ENCODE measurements around the gene ATP6V1B1. TPM values are rescaled to one million over a fixed set of nuclear protein-coding genes. Genes with fewer than 3 reads are reported as not detected.

ATP6V1B1 gene
- total and polyA plus RNA-seq, 9 of the 15 experiments (the other 6 are each of a cell fraction or from before 2014, with no cell fraction given) = not detected

DNA sequence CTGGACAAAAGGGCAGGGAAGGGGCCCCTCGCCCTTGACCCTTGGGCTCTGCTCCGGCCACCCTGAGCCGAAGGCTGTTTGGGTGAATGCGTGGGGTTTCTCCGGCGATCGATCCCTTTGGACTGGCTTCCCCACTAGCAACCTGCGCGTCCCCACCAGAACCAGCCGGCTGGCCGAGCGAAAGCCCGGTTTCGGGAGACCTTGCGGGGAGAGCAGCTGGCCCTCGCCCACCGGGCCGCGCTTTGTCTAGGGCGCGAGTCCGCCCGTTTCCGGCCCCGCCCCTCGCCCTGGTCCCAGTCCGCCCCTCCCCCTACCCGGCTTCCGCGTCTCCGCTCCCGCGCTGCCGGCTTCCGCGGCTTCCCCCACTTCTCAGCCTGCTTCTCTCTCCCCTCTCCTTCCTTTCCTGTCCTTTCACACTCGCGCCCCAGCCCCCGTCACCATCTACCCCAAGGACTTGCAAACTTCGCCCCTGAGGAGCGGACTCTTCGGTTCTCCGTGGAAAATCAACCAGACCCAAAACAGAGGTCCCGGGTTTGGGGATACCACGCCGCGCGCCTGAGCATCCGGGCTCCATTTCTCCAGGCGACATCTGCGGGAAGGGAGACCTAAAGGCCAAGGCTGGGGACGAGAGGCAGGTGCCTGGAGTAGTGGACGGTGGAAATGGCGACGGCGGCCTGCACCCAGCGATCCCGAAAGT, 48.0 kb upstream of the ATP6V1B1 start:
- no peak for ATAC-seq
- H3K4me3 ChIP-seq = no peak overlapping the region
- H3K9me1 ChIP-seq (ENCODE audit: control insufficient read depth, insufficient read depth, low read length) = no peaks in the 10 kb centered on the region
- TF ChIP-seq ZBTB17 (CRISPR knock-in tag; IDR thresholded peaks at IDR 0.05) (no peak), TEAD1 (CRISPR knock-in tag; IDR thresholded peaks at IDR 0.05) (no peak), POLR2H (tag; IDR thresholded peaks at IDR 0.05; ENCODE audit: low read depth) (no peak), SP2 (IDR thresholded peaks at IDR 0.05; ENCODE audit: extremely low read depth, low read depth, low read length, poor library complexity, severe bottlenecking) (no peak)
- TF ChIP-seq, protein P1, sequence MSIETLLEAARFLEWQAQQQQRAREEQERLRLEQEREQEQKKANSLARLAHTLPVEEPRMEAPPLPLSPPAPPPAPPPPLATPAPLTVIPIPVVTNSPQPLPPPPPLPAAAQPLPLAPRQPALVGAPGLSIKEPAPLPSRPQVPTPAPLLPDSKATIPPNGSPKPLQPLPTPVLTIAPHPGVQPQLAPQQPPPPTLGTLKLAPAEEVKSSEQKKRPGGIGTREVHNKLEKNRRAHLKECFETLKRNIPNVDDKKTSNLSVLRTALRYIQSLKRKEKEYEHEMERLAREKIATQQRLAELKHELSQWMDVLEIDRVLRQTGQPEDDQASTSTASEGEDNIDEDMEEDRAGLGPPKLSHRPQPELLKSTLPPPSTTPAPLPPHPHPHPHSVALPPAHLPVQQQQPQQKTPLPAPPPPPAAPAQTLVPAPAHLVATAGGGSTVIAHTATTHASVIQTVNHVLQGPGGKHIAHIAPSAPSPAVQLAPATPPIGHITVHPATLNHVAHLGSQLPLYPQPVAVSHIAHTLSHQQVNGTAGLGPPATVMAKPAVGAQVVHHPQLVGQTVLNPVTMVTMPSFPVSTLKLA (conservative IDR thresholded peaks at IDR 0.05) = no peak
- TF ChIP-seq, protein P2, sequence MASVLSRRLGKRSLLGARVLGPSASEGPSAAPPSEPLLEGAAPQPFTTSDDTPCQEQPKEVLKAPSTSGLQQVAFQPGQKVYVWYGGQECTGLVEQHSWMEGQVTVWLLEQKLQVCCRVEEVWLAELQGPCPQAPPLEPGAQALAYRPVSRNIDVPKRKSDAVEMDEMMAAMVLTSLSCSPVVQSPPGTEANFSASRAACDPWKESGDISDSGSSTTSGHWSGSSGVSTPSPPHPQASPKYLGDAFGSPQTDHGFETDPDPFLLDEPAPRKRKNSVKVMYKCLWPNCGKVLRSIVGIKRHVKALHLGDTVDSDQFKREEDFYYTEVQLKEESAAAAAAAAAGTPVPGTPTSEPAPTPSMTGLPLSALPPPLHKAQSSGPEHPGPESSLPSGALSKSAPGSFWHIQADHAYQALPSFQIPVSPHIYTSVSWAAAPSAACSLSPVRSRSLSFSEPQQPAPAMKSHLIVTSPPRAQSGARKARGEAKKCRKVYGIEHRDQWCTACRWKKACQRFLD (CRISPR knock-in tag; IDR thresholded peaks at IDR 0.05) = no peak
- TF ChIP-seq, protein P3, sequence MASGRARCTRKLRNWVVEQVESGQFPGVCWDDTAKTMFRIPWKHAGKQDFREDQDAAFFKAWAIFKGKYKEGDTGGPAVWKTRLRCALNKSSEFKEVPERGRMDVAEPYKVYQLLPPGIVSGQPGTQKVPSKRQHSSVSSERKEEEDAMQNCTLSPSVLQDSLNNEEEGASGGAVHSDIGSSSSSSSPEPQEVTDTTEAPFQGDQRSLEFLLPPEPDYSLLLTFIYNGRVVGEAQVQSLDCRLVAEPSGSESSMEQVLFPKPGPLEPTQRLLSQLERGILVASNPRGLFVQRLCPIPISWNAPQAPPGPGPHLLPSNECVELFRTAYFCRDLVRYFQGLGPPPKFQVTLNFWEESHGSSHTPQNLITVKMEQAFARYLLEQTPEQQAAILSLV (tag; IDR thresholded peaks at IDR 0.05) = no peak
- TF ChIP-seq, protein P4, sequence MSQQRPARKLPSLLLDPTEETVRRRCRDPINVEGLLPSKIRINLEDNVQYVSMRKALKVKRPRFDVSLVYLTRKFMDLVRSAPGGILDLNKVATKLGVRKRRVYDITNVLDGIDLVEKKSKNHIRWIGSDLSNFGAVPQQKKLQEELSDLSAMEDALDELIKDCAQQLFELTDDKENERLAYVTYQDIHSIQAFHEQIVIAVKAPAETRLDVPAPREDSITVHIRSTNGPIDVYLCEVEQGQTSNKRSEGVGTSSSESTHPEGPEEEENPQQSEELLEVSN (IDR thresholded peaks at IDR 0.05; ENCODE audit: borderline replicate concordance in 1 of 2, extremely low read depth in 1 of 2, insufficient read depth in 1 of 2, insufficient read length in 1 of 2, low read depth in 1 of 2, low read length in 1 of 2, poor library complexity in 1 of 2, severe bottlenecking in 1 of 2) = peak in 1 of 2 experiments; percentile 35
- peak in 2 of 4 experiments; percentile 42 for DNase-seq (ENCODE audit: extremely low read depth in 1 of 4, low spot score in 3 of 4)
- no peak overlapping the region for H3K9ac ChIP-seq (ENCODE audit: insufficient read depth in 1 of 2, low read depth in 2 of 2, low read length in 2 of 2)
- intact Hi-C loops (cut with micrococcal nuclease) = no loop called here
- no peak overlapping the region for H3K4me2 ChIP-seq (ENCODE audit: insufficient read depth, low read length)
- CTCF ChIA-PET (ENCODE audit: low intra/inter-chr PET ratio) = no interaction called here
- no peaks in the 10 kb centered on the region for H3K36me3 ChIP-seq (ENCODE audit: control insufficient read depth, insufficient read depth, low read length)
- 0 out of 2 replicates have a peak overlapping the region, but pooled peaks have one; percentile 12 for H2AFZ ChIP-seq (ENCODE audit: low read depth, low read length)
- in situ Hi-C loops (cut with MboI) = no loop called here
- no peaks in the 10 kb centered on the region for H4K20me1 ChIP-seq (replicated peaks; ENCODE audit: control insufficient read depth, insufficient read depth, low read length)
- no peak overlapping the region for H3K27ac ChIP-seq (ENCODE audit: extremely low read depth, low read depth, low read length)
- H3K27me3 ChIP-seq (ENCODE audit: control insufficient read depth in 2 of 2, insufficient read depth in 2 of 2, low read length in 2 of 2) = peaks cover 21 to 49% of the 10 kb centered on the region in 2 experiments; a peak in 4 of 5 replicates
- peaks cover 0 to 8% of the 10 kb centered on the region in 2 experiments; a peak in 1 of 5 replicates for H3K4me1 ChIP-seq (replicated peaks in 1 of 2; ENCODE audit: control insufficient read depth in 2 of 2, insufficient read depth in 2 of 2, low read length in 2 of 2)
- POLR2A ChIA-PET = no interaction called here
- H3K79me2 ChIP-seq (ENCODE audit: control insufficient read depth, insufficient read depth, low read length) = no peaks in the 10 kb centered on the region
- WGBS (ENCODE audit: insufficient coverage, low coverage, missing lambda C conversion rate) = 43% methylated on average over 21 of the region's 58 CpGs
- no peaks in the 10 kb centered on the region for H3K9me3 ChIP-seq (replicated peaks; ENCODE audit: control insufficient read depth, insufficient read depth, low read depth, low read length)
- FAIRE-seq = no peak
- no TSS peak for BruUV-seq (replicated peaks)
